HG03159 (cell line): ENCODE measurements around the gene SIGMAR1.

ENCODE experiments used
- ATAC-seq: cut with Tn5 transposase; IDR thresholded peaks from one replicate; pipeline ENCODE4 v1.9.1; 2021; ENCODE audit warnings: mild to moderate bottlenecking, moderate library complexity; ENCODE audit not compliant: unreplicated experiment

The SIGMAR1 gene

GRCh38 chr9:34637356-34638137, at the start of gene SIGMAR1:
TSS of gene SIGMAR1 (minus strand) at chr9:34637787. CDS start at chr9:34637697, 90 bp downstream.
- peak; percentile 75 for ATAC-seq

GRCh38 chr9:34686732-34687131, 49.1 kb upstream of the SIGMAR1 start:
- ATAC-seq: no peak

- no peak for ATAC-seq
Observed at GRCh38 chr9:34686231-34686630, 48.6 kb upstream of the SIGMAR1 start.

GRCh38 chr9:34685591-34685990, 48.0 kb upstream of the SIGMAR1 start:
- ATAC-seq: no peak

GRCh38 chr9:34684816-34685215, 47.2 kb upstream of the SIGMAR1 start:
- no peak for ATAC-seq

- no peak for ATAC-seq
Observed at GRCh38 chr9:34684145-34684544, 46.6 kb upstream of the SIGMAR1 start.

- ATAC-seq: no peak
Observed at GRCh38 chr9:34675869-34676268, 38.3 kb upstream of the SIGMAR1 start.

- ATAC-seq: no peak
Observed at GRCh38 chr9:34675048-34675714, 37.6 kb upstream of the SIGMAR1 start.

GRCh38 chr9:34674440-34674839, 36.9 kb upstream of the SIGMAR1 start:
- no peak for ATAC-seq

GRCh38 chr9:34671307-34671706, 33.7 kb upstream of the SIGMAR1 start:
- no peak for ATAC-seq

- no peak for ATAC-seq
Observed at GRCh38 chr9:34669809-34670562, 32.4 kb upstream of the SIGMAR1 start.

GRCh38 chr9:34665381-34666250, 28.0 kb upstream of the SIGMAR1 start:
- ATAC-seq: peak; percentile 59

- peak; percentile 13 for ATAC-seq
Observed at GRCh38 chr9:34665067-34665380, 27.4 kb upstream of the SIGMAR1 start.

- ATAC-seq: peak; percentile 60
Observed at GRCh38 chr9:34664281-34665066, 26.9 kb upstream of the SIGMAR1 start.

- ATAC-seq: no peak
Observed at GRCh38 chr9:34663303-34663605, 25.7 kb upstream of the SIGMAR1 start.

GRCh38 chr9:34662526-34663302, 25.1 kb upstream of the SIGMAR1 start, which contains the start of gene CCL27:
TSS of gene CCL27 (minus strand) at chr9:34662657. CDS start at chr9:34662633, 24 bp downstream.
- no peak for ATAC-seq

GRCh38 chr9:34659592-34660253, 22.1 kb upstream of the SIGMAR1 start:
- no peak for ATAC-seq

- ATAC-seq: no peak
Observed at GRCh38 chr9:34658461-34658860, 20.9 kb upstream of the SIGMAR1 start.

- ATAC-seq: no peak
Observed at GRCh38 chr9:34656992-34657391, 19.4 kb upstream of the SIGMAR1 start.
